Skeletal muscle satellite cell (primary cell): ENCODE results near the gene FADD.
A peak's percentile ranks its signal among the peaks of the same experiment; 100 is the strongest.
"Not testable (repeated sequence)": the region's sequence is repeated elsewhere in the genome, so short reads cannot be mapped to it uniquely, and the experiment has no call there.

ENCODE experiments used
- H3K27me3 ChIP-seq: 2 replicates; pipeline ENCODE4 v1.7.0; 2013; ENCODE audit warnings: low read length; ENCODE audit not compliant: control insufficient read depth, insufficient read depth
- H3K36me3 ChIP-seq: 2 replicates; pipeline ENCODE4 v1.7.0; 2013; ENCODE audit warnings: mild to moderate bottlenecking, control low read depth, low read length; ENCODE audit not compliant: insufficient read depth
- H3K4me1 ChIP-seq: 2 replicates; pipeline ENCODE4 v1.7.0; 2013; ENCODE audit warnings: low read length; ENCODE audit not compliant: control insufficient read depth, insufficient read depth
- H3K4me2 ChIP-seq: 2 replicates; pipeline ENCODE4 v1.7.0; 2013; ENCODE audit warnings: mild to moderate bottlenecking, low read length
- H3K4me3 ChIP-seq: 2 replicates; pipeline ENCODE4 v1.7.0; 2013; ENCODE audit warnings: low read length
- H3K9ac ChIP-seq: 2 replicates; pipeline ENCODE4 v1.7.0; 2013; ENCODE audit warnings: mild to moderate bottlenecking, low read depth, low read length, moderate library complexity
- H3K9me3 ChIP-seq: replicated peaks from 2 replicates; pipeline ENCODE4 v1.7.0; 2013; ENCODE audit warnings: mild to moderate bottlenecking, control low read depth, low read length

FADD gene

DNA sequence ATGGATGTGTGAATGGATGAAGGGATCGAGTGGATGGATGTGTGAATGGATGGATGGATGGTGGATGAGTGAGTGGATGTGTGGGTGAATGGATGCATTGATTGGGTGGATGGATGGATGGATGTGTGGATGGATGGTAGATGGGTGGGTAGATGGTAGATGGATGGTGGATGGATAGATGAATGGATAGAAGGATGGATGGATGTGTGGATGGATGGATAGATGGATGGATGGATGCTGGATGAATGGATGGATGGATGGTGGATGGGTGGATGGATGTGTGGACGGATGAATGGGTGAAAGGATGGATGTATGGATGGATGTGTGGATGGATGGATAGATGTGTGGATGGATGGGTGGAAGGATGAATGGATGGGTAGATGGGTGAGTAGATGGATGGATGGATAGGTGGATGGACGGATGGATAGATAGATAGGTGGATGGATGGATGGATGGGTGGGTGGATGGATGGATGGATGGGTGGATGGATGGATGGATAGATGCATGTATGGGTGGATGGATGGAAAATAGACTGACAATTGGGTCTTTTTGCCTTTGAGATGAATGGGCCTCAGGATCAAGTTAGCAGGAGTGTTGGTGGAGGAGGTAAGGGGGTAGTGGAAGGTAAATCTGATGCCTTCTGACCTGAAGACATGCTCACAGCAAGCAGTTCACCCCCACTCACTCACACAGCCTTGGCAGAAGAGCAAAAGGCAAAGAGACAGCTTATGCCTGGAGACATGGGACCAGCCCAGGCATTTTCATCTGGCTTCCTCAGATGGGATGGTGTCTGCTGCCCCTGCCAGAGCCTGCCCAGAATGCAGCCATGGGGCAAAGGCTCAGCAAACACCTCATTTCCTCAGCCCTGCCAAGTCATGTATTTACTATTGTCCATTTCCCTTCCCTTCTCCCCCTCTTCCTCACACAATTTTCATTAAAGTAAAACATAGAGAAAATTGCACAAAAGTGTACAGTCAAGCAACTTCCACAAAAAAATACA lies 8.0 kb upstream of the FADD start:
- no peak overlapping the region for H3K9ac ChIP-seq
- no peak overlapping the region for H3K4me3 ChIP-seq
- H3K4me2 ChIP-seq, result no peak overlapping the region
- no peaks in the 10 kb centered on the region for H3K4me1 ChIP-seq
- H3K9me3 ChIP-seq, result no peaks in the 10 kb centered on the region
- peaks cover 19% of the 10 kb centered on the region for H3K27me3 ChIP-seq
- H3K36me3 ChIP-seq, result no peaks in the 10 kb centered on the region

- Histone ChIP-seq H3K9me3 (no peaks in the 10 kb centered on the region), H3K4me3 (no peak overlapping the region), H3K36me3 (peaks cover 11% of the 10 kb centered on the region), H3K9ac (no peak overlapping the region), H3K27me3 (peaks cover 3% of the 10 kb centered on the region), H3K4me1 (peaks cover 18% of the 10 kb centered on the region), H3K4me2 (no peak overlapping the region)
Measured at GRCh38 chr11:70200212-70200844, 2.8 kb upstream of the FADD start.

- not testable (repeated sequence) for H3K4me2 ChIP-seq, H3K9ac ChIP-seq, H3K27me3 ChIP-seq, H3K4me3 ChIP-seq, H3K9me3 ChIP-seq
- H3K4me1 ChIP-seq, result peaks cover 20% of the 10 kb centered on the region
- H3K36me3 ChIP-seq, result peaks cover 18% of the 10 kb centered on the region
Measured at GRCh38 chr11:70201047-70201446, 2.0 kb upstream of the FADD start.

- Histone ChIP-seq H3K36me3 (peaks cover 27% of the 10 kb centered on the region), H3K4me1 (peaks cover 20% of the 10 kb centered on the region), H3K4me3 (peak overlapping the region; percentile 91), H3K4me2 (peak overlapping the region; percentile 99), H3K27me3 (no peaks in the 10 kb centered on the region), H3K9me3 (no peaks in the 10 kb centered on the region), H3K9ac (peak overlapping the region; percentile 97)
Measured at GRCh38 chr11:70201882-70202861, 924 bp upstream of the FADD start.

DNA sequence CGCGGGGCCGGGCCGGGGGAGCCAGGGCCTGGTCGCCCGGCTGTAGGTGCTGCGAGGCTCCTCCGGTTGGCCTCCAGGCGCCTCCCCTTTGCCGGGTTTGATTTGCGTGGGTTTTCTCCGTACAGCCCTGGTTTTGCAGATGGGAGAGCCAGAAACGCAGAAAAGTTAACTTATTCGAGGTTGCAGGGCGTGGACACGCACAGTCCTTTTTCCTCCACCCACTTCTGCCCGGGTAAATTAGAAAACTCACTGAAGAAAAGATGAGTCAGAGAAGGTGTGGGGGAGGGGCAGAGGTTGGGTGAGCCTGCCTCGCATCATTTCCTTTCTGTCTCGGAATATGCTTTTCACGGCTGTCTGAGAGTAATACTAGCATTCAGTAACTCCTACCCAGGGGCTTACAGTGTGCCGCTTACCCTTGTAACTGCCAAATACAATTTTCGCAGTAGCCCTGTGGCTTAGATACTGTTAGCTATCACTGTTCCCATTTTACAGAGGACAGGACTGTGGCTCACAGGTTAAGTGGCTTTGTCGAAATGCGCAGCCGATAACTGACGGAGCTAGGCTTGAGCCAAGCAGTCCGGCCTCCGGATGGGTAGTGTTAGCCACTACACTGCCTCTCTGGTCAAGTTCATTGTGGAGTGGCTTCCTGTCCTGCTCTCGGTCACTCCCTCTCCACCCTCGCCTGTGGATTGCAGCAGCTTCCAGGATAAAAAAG lies 812 bp downstream of the FADD start:
- H3K9ac ChIP-seq, result peak overlapping the region; percentile 97
- no peaks in the 10 kb centered on the region for H3K27me3 ChIP-seq
- H3K36me3 ChIP-seq, result peaks cover 40% of the 10 kb centered on the region
- H3K4me1 ChIP-seq, result peaks cover 20% of the 10 kb centered on the region
- H3K4me2 ChIP-seq, result peak overlapping the region; percentile 99
- H3K4me3 ChIP-seq, result peak overlapping the region; percentile 91
- no peaks in the 10 kb centered on the region for H3K9me3 ChIP-seq

- Histone ChIP-seq H3K9me3 (no peaks in the 10 kb centered on the region), H3K9ac (peak overlapping the region; percentile 97), H3K27me3 (no peaks in the 10 kb centered on the region), H3K4me1 (peaks cover 20% of the 10 kb centered on the region), H3K36me3 (peaks cover 45% of the 10 kb centered on the region), H3K4me2 (peak overlapping the region; percentile 99), H3K4me3 (peak overlapping the region; percentile 91)
Measured at GRCh38 chr11:70204466-70204799, 1.3 kb downstream of the FADD start.

- Histone ChIP-seq H3K4me2 (peak overlapping the region; percentile 99), H3K9me3 (no peaks in the 10 kb centered on the region), H3K4me1 (peaks cover 28% of the 10 kb centered on the region), H3K9ac (peak overlapping the region; percentile 97), H3K36me3 (peaks cover 46% of the 10 kb centered on the region), H3K27me3 (no peaks in the 10 kb centered on the region), H3K4me3 (peak overlapping the region; percentile 91)
Measured at GRCh38 chr11:70205049-70205725, 2.1 kb downstream of the FADD start.

- H3K9ac ChIP-seq, result no peak overlapping the region
- peaks cover 46% of the 10 kb centered on the region for H3K36me3 ChIP-seq
- peaks cover 33% of the 10 kb centered on the region for H3K4me1 ChIP-seq
- H3K9me3 ChIP-seq, result no peaks in the 10 kb centered on the region
- no peaks in the 10 kb centered on the region for H3K27me3 ChIP-seq
- no peak overlapping the region for H3K4me2 ChIP-seq
- H3K4me3 ChIP-seq, result no peak overlapping the region
Measured at GRCh38 chr11:70205766-70206165, 2.7 kb downstream of the FADD start.

- H3K9ac ChIP-seq, result no peak overlapping the region
- no peak overlapping the region for H3K4me3 ChIP-seq
- no peaks in the 10 kb centered on the region for H3K9me3 ChIP-seq
- H3K27me3 ChIP-seq, result no peaks in the 10 kb centered on the region
- H3K36me3 ChIP-seq, result peaks cover 46% of the 10 kb centered on the region
- peaks cover 33% of the 10 kb centered on the region for H3K4me1 ChIP-seq
- no peak overlapping the region for H3K4me2 ChIP-seq
Measured at GRCh38 chr11:70206226-70206981, 3.3 kb downstream of the FADD start.

GRCh38 chr11:70206982-70207376 lies 3.9 kb downstream of the FADD start:
- H3K4me2 ChIP-seq, result no peak overlapping the region
- H3K4me1 ChIP-seq, result peaks cover 32% of the 10 kb centered on the region
- no peaks in the 10 kb centered on the region for H3K27me3 ChIP-seq
- peaks cover 46% of the 10 kb centered on the region for H3K36me3 ChIP-seq
- H3K4me3 ChIP-seq, result no peak overlapping the region
- no peak overlapping the region for H3K9ac ChIP-seq
- no peaks in the 10 kb centered on the region for H3K9me3 ChIP-seq
